H1 (cell line): ENCODE data around the gene NRXN3.

Experiments
- EGR1 ChIP-seq: IDR thresholded peaks from 2 replicates; pipeline ENCODE4 v1.6.1; 2011; ENCODE audit warnings: low read depth, low read length, borderline replicate concordance
- EP300 ChIP-seq, 2 experiments: IDR thresholded peaks; 1 replicate in 1 of 2; 2 replicates in 1 of 2; pipeline ENCODE4 v1.6.1; 2011 to 2012; ENCODE audit warnings: low read depth in 2 of 2, low read length in 2 of 2, mild to moderate bottlenecking in 2 of 2, borderline replicate concordance in 1 of 2, inconsistent platforms in 1 of 2, moderate library complexity in 1 of 2
- EZH2 ChIP-seq: fragments of 200-600 bp; sonication (generic); IDR thresholded peaks from 2 replicates; pipeline ENCODE4 v1.7.1; 2012; ENCODE audit warnings: low read depth, mild to moderate bottlenecking, moderate library complexity, low read length, inconsistent platforms; ENCODE audit not compliant: severe bottlenecking
- POLR2A ChIP-seq, 2 experiments: IDR thresholded peaks; 1 replicate in 1 of 2; 2 replicates in 1 of 2; pipeline ENCODE4 v1.6.1; 2011; ENCODE audit warnings: low read depth in 2 of 2, low read length in 2 of 2, mild to moderate bottlenecking in 2 of 2; ENCODE audit errors: control extremely low read depth in 1 of 2
- TF ChIP-seq, protein P1 (sequence below), 3 experiments: IDR thresholded peaks; 1 replicate in 2 of 3; 2 replicates in 1 of 3; pipeline versions ENCODE4 v1.5.1 to v1.6.1; 2011; ENCODE audit warnings: low read length in 3 of 3, mild to moderate bottlenecking in 3 of 3, inconsistent platforms in 2 of 3, low read depth in 1 of 3, moderate library complexity in 1 of 3; ENCODE audit not compliant: insufficient read depth in 1 of 3; ENCODE audit errors: control extremely low read depth in 1 of 3

DNA sequence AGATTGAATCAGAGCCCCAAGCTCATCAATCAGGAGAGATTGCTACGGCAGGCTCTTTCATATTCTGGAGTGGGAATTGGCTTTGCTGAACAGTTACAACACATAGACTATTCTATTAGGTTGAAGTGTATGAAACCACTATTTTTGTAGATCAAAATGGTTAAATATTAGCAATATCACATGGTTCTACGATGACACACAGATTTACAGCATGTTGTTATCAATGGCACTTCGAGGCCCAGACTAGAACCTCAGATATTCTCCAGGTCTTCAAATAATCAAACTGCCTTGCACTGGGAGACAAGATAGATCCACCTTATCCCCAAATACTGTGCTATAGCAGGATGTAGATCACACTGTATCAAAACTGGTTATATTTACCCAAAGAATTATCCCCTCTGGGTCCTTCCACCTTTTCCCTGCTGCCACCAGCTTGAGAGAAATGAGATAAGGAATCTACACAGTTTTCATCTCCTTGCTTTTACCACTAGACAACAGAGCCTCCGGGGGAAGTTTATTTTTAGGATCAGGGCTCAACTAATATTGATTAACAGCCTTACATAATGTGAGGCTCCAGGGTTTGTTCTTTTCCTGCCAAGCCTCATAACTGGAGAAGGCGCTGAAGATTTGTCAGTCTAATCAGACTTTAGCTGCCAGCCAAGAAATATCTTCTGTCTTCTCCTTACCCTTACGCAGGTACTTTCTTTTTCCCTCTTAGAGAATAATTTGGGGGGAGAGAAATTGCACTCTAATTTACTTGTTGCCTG lies 1534.1 kb downstream of the NRXN3 start:
- TF ChIP-seq EZH2 (no peak), EGR1 (no peak), EP300 (IDR thresholded peaks at IDR 0.05; ENCODE audit: borderline replicate concordance in 1 of 2, low read depth in 2 of 2, low read length in 2 of 2) (no peak), POLR2A (IDR thresholded peaks at IDR 0.05; ENCODE audit: control extremely low read depth in 1 of 2, low read depth in 2 of 2, low read length in 2 of 2) (no peak)
- TF ChIP-seq, protein P1, sequence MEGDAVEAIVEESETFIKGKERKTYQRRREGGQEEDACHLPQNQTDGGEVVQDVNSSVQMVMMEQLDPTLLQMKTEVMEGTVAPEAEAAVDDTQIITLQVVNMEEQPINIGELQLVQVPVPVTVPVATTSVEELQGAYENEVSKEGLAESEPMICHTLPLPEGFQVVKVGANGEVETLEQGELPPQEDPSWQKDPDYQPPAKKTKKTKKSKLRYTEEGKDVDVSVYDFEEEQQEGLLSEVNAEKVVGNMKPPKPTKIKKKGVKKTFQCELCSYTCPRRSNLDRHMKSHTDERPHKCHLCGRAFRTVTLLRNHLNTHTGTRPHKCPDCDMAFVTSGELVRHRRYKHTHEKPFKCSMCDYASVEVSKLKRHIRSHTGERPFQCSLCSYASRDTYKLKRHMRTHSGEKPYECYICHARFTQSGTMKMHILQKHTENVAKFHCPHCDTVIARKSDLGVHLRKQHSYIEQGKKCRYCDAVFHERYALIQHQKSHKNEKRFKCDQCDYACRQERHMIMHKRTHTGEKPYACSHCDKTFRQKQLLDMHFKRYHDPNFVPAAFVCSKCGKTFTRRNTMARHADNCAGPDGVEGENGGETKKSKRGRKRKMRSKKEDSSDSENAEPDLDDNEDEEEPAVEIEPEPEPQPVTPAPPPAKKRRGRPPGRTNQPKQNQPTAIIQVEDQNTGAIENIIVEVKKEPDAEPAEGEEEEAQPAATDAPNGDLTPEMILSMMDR (IDR thresholded peaks at IDR 0.05; ENCODE audit: control extremely low read depth in 1 of 3, insufficient read depth in 1 of 3, low read depth in 1 of 3, low read length in 3 of 3) = no peak
